ENCODE measurements around the gene SNAP29.
A peak's percentile ranks its signal among the peaks of the same experiment; 100 is the strongest.
"Not testable (repeated sequence)": the region's sequence is repeated elsewhere in the genome, so short reads cannot be mapped to it uniquely, and the experiment has no call there.

SNAP29 gene

GRCh38 chr22:20933910-20934309 lies 75.1 kb downstream of the SNAP29 start:
- DNase-seq (ENCODE audit: low read depth): no peak
- no peak overlapping the region for H3K4me3 ChIP-seq (ENCODE audit: low read depth, low read length)
- TF ChIP-seq CTCF (IDR thresholded peaks at IDR 0.05; ENCODE audit: control insufficient read depth, extremely low read depth, insufficient read depth): no peak

GRCh38 chr22:20935049-20935448 lies 76.2 kb downstream of the SNAP29 start:
- DNase-seq (ENCODE audit: low read depth); H3K4me3 ChIP-seq (ENCODE audit: low read depth, low read length): not testable (repeated sequence)

- H3K4me3 ChIP-seq (ENCODE audit: low read depth, low read length); DNase-seq (ENCODE audit: low read depth): not testable (repeated sequence)
These were observed 77.2 kb downstream of the SNAP29 start for GRCh38 chr22:20935780-20936539.

- DNase-seq (ENCODE audit: low read depth): peak; percentile 60
These were observed 78.4 kb downstream of the SNAP29 start for GRCh38 chr22:20937031-20937793.

GRCh38 chr22:20937794-20938671 lies 79.2 kb downstream of the SNAP29 start:
- DNase-seq (ENCODE audit: low read depth): no peak
- no peak overlapping the region for H3K4me3 ChIP-seq (ENCODE audit: low read depth, low read length)
- TF ChIP-seq CTCF (IDR thresholded peaks at IDR 0.05; ENCODE audit: control insufficient read depth, extremely low read depth, insufficient read depth): no peak

More at GRCh38 chr22:20937031-20937793, 78.4 kb downstream of the SNAP29 start:
- H3K4me3 ChIP-seq (ENCODE audit: low read depth, low read length): no peak overlapping the region
- TF ChIP-seq CTCF (IDR thresholded peaks at IDR 0.05; ENCODE audit: control insufficient read depth, extremely low read depth, insufficient read depth): no peak

GRCh38 chr22:20939457-20940185 lies 80.8 kb downstream of the SNAP29 start:
- H3K4me3 ChIP-seq (ENCODE audit: low read depth, low read length); DNase-seq (ENCODE audit: low read depth): not testable (repeated sequence)

- no peak for DNase-seq (ENCODE audit: low read depth)
- no peak for TF ChIP-seq CTCF (IDR thresholded peaks at IDR 0.05; ENCODE audit: control insufficient read depth, extremely low read depth, insufficient read depth)
- H3K4me3 ChIP-seq (ENCODE audit: low read depth, low read length): no peak overlapping the region
These were observed 81.4 kb downstream of the SNAP29 start for GRCh38 chr22:20940186-20940651.
